HepG2 (cell line): ENCODE results near the gene TNKS1BP1. TPM values are rescaled to one million over a fixed set of nuclear protein-coding genes. Genes with fewer than 3 reads are reported as not detected.

Experiments
- ATAC-seq: fragments of 200-7000 bp; cut with Tn5 transposase; 3 replicates; pipeline ENCODE4 v1.9.1; 2020; ENCODE audit warnings: mild to moderate bottlenecking, moderate library complexity
- BruUV-seq: library from RNA; stranded (reverse); fragments of 400-500 nt; replicated peaks from 2 replicates; lab custom pipeline; 2021; lab: Mats Ljungman, UMichigan
- CTCF ChIA-PET: fragments of 300-600 bp; formaldehyde crosslinking; extraction: SDS; loops from one replicate; lab custom pipeline; 2021; ENCODE audit warnings: low total read pairs, inconsistent platforms, low intra/inter-chr PET ratio; lab: Yijun Ruan, JAX
- POLR2A ChIA-PET: fragments of 350-600 bp; sonication (Branson Sonifier 250); formaldehyde crosslinking; loops from one replicate; lab custom pipeline; 2020; ENCODE audit warnings: antibody characterized with exemption, inconsistent platforms; lab: Yijun Ruan, JAX
- DNase-seq: peaks from one replicate; pipeline ENCODE4 v3.0.0-alpha.2; 2015; ENCODE audit warnings: low spot score
- FAIRE-seq: peaks from 3 replicates; lab custom pipeline; 2011; peaks lifted over from hg19 to GRCh38; lab: Jason Lieb, UNC
- H2AFZ ChIP-seq: one replicate; pipeline ENCODE4 v1.6.1; 2011; ENCODE audit warnings: low read length, inconsistent platforms
- H3K27ac ChIP-seq: fragments of 300-600 bp; 3 replicates; pipeline ENCODE4 v1.8.0; 2011; ENCODE audit warnings: mixed run types, mild to moderate bottlenecking, mixed read lengths, low read length, inconsistent platforms; ENCODE audit not compliant: insufficient read depth; ENCODE audit errors: extremely low read length
- H3K27me3 ChIP-seq, 2 experiments: fragments of 200-600 bp in 1 of 2; 2 replicates in 1 of 2; 3 replicates in 1 of 2; pipeline versions ENCODE4 v1.6.0 to v1.8.0; 2011; ENCODE audit warnings: low read length in 2 of 2, mild to moderate bottlenecking in 2 of 2, moderate library complexity in 2 of 2, inconsistent platforms in 1 of 2; ENCODE audit not compliant: insufficient read depth in 2 of 2, control insufficient read depth in 1 of 2
- H3K36me3 ChIP-seq, 2 experiments: fragments of 200-600 bp in 1 of 2; replicated peaks in 1 of 2; 2 replicates in 1 of 2; 3 replicates in 1 of 2; pipeline versions ENCODE4 v1.5.1 to v1.8.0; 2011; ENCODE audit warnings: low read length in 2 of 2, inconsistent platforms in 1 of 2; ENCODE audit not compliant: insufficient read depth in 2 of 2, control insufficient read depth in 1 of 2
- H3K4me1 ChIP-seq: 2 replicates; pipeline ENCODE4 v1.5.1; 2012; ENCODE audit warnings: low read length, inconsistent platforms; ENCODE audit not compliant: insufficient read depth
- H3K4me2 ChIP-seq: 2 replicates; pipeline ENCODE4 v1.6.0; 2011; ENCODE audit warnings: low read depth, low read length, inconsistent platforms
- H3K4me3 ChIP-seq, 3 experiments: fragments of 200-600 bp in 1 of 3; sonication (generic), shearing (Covaris generic) in 1 of 3; replicated peaks in 1 of 3; 2 replicates each; pipeline ENCODE4 v1.5.1; 2011 to 2016; ENCODE audit warnings: low read length in 3 of 3, inconsistent platforms in 2 of 3, low read depth in 2 of 3, mild to moderate bottlenecking in 2 of 3, control low read depth in 1 of 3, mixed read lengths in 1 of 3; ENCODE audit not compliant: insufficient read depth in 1 of 3
- H3K79me2 ChIP-seq: one replicate; pipeline ENCODE4 v1.6.1; 2011; ENCODE audit warnings: low read length, inconsistent platforms; ENCODE audit not compliant: insufficient read depth
- H3K9ac ChIP-seq: 2 replicates; pipeline ENCODE4 v1.6.0; 2011; ENCODE audit warnings: mild to moderate bottlenecking, low read depth, low read length, inconsistent platforms; ENCODE audit not compliant: insufficient read depth
- H3K9me3 ChIP-seq: 2 replicates; pipeline ENCODE4 v1.5.1; 2012; ENCODE audit warnings: mild to moderate bottlenecking, low read length
- H4K20me1 ChIP-seq: 2 replicates; pipeline ENCODE4 v1.6.0; 2011; ENCODE audit warnings: inconsistent platforms, mild to moderate bottlenecking, low read length, moderate library complexity; ENCODE audit not compliant: insufficient read depth
- BRD4 ChIP-seq: sonication (generic); formaldehyde crosslinking; IDR thresholded peaks from 2 replicates; pipeline ENCODE4 v1.4.0; 2020; ENCODE audit warnings: missing genetic modification reagents
- HCFC1 ChIP-seq: fragments of 150-350 bp; IDR thresholded peaks from 2 replicates; pipeline ENCODE4 v1.6.1; 2014; ENCODE audit warnings: low read depth, low read length
- HDAC2 ChIP-seq: sonication (generic); formaldehyde crosslinking; IDR thresholded peaks from 2 replicates; pipeline ENCODE4 v1.4.0; 2020; ENCODE audit warnings: missing genetic modification reagents
- HNRNPLL ChIP-seq: fragments of 200-400 bp; formaldehyde crosslinking; IDR thresholded peaks from 2 replicates; pipeline ENCODE4 v1.6.1; 2017; ENCODE audit warnings: mild to moderate bottlenecking, low read depth, low read length; ENCODE audit not compliant: poor library complexity, severe bottlenecking
- HOXA9 ChIP-seq: sonication (generic); formaldehyde crosslinking; IDR thresholded peaks from 2 replicates; pipeline ENCODE4 v1.8.1; 2022; ENCODE audit warnings: missing genetic modification reagents, mild to moderate bottlenecking, moderate library complexity, borderline replicate concordance
- MIER3 ChIP-seq: IDR thresholded peaks from 2 replicates; pipeline ENCODE4 v1.6.1; 2016; ENCODE audit warnings: missing compliant biosample characterization, borderline replicate concordance
- POLR2AphosphoS2 ChIP-seq: IDR thresholded peaks from 2 replicates; pipeline ENCODE4 v1.6.1; 2011; ENCODE audit warnings: low read depth, low read length, improper control_type of control experiment
- SNAI1 ChIP-seq: sonication (generic); formaldehyde crosslinking; IDR thresholded peaks from 2 replicates; pipeline ENCODE4 v1.5.0; 2020; ENCODE audit warnings: mild to moderate bottlenecking, missing genetic modification reagents, borderline replicate concordance
- TBX2 ChIP-seq: sonication (generic); formaldehyde crosslinking; IDR thresholded peaks from 2 replicates; pipeline ENCODE4 v1.5.0; 2020; ENCODE audit warnings: missing genetic modification reagents, mild to moderate bottlenecking, borderline replicate concordance
- THAP7 ChIP-seq: sonication (generic); formaldehyde crosslinking; IDR thresholded peaks from 2 replicates; pipeline ENCODE4 v1.8.1; 2023; ENCODE audit warnings: mild to moderate bottlenecking, missing genetic modification reagents
- ZBTB3 ChIP-seq: sonication (generic); formaldehyde crosslinking; IDR thresholded peaks from 2 replicates; pipeline ENCODE4 v1.4.0; 2020; ENCODE audit warnings: low read depth, mild to moderate bottlenecking, moderate library complexity, missing genetic modification reagents, borderline replicate concordance
- ZBTB42 ChIP-seq: sonication (generic); formaldehyde crosslinking; IDR thresholded peaks from 2 replicates; pipeline ENCODE4 v1.5.0; 2020; ENCODE audit warnings: mild to moderate bottlenecking, missing genetic modification reagents
- ZNF281 ChIP-seq: sonication (generic); formaldehyde crosslinking; IDR thresholded peaks from 2 replicates; pipeline ENCODE4 v1.4.0; 2020; ENCODE audit warnings: missing genetic modification reagents, borderline replicate concordance
- WGBS: methylation state at CpG from one replicate; pipeline ENCODE4 v1.1.6; 2017; ENCODE audit warnings: low lambda C conversion rate; 5-methylcytosine and 5-hydroxymethylcytosine counted together
- in situ Hi-C: cut with HindIII; loops from 2 replicates; pipeline ENCODE4 v1.10.0; 2017; ENCODE audit warnings: low pct_unique_long_range_greater_than_20kb; ENCODE audit not compliant: extremely low pct_ligation_motif_present
- intact Hi-C: fragments of 100-400 bp; cut with micrococcal nuclease; formaldehyde crosslinking; loops from one replicate; pipeline ENCODE4 v1.10.0; 2022; ENCODE audit not compliant: unreplicated experiment
- polyA plus RNA-seq, 8 experiments: library from polyadenylated mRNA; depleted of rRNA in 3 of 8; stranded (reverse) in 7 of 8; unstranded in 1 of 8; fragments of >200 nt; fragmentation: Illumina TruSeq in 4 of 8; extraction: Trizol in 4 of 8; gene quantifications; 2 replicates each; pipeline versions ENCODE4 v1.2.1 to v1.2.3, GENCODE V29; 2011 to 2016; ENCODE audit warnings: low read depth in 4 of 8, missing spikeins in 1 of 8, mixed read lengths in 1 of 8; ENCODE audit not compliant: insufficient read depth in 1 of 8
- total RNA-seq, 5 experiments: library from RNA; depleted of rRNA; stranded (reverse); fragments of >200 nt; fragmentation: Illumina TruSeq; extraction: Trizol; gene quantifications; 2 replicates each; pipeline ENCODE4 v1.2.3, GENCODE V29; 2016; ENCODE audit warnings: low read depth in 1 of 5

The TNKS1BP1 gene
- total and polyA plus RNA-seq, 2 of the 13 experiments (the other 11 are each of a cell fraction or from before 2014, with no cell fraction given), result 13.7 to 15.0 TPM

- ATAC-seq (no peak), DNase-seq (no peak), FAIRE-seq (no peak)
- Histone ChIP-seq H2AFZ (no peak overlapping the region), H3K9me3 (no peaks in the 10 kb centered on the region), H3K27me3 (peaks cover 3 to 23% of the 10 kb centered on the region in 2 experiments), H3K9ac (no peak overlapping the region), H4K20me1 (no peaks in the 10 kb centered on the region), H3K4me1 (no peaks in the 10 kb centered on the region), H3K4me3 (no peak overlapping the region), H3K79me2 (no peaks in the 10 kb centered on the region), H3K36me3 (no peaks in the 10 kb centered on the region), H3K27ac (no peak overlapping the region), H3K4me2 (no peak overlapping the region)
- WGBS, result 20% methylated on average over 5 of the region's 5 CpGs
- ChIA-PET POLR2A (no interaction called here), CTCF (no interaction called here)
- in situ Hi-C loops (no loop called here), intact Hi-C loops (no loop called here)
- TF ChIP-seq HNRNPLL, result no peak
- TF ChIP-seq HDAC2 (CRISPR knock-in tag), result no peak
- TF ChIP-seq ZBTB42 (CRISPR knock-in tag), result no peak
- TF ChIP-seq THAP7 (CRISPR knock-in tag), result no peak
- TF ChIP-seq TBX2, result no peak
- TF ChIP-seq BRD4 (CRISPR knock-in tag), result no peak
- no peak for TF ChIP-seq ZNF281 (CRISPR knock-in tag)
- no peak for TF ChIP-seq ZBTB3
- TF ChIP-seq POLR2AphosphoS2, result no peak
- no peak for TF ChIP-seq HOXA9
- TF ChIP-seq HCFC1, result no peak
- TF ChIP-seq MIER3 (CRISPR knock-in tag), result no peak
- no peak for TF ChIP-seq SNAI1 (CRISPR knock-in tag)
- no TSS peak for BruUV-seq
Observed at GRCh38 chr11:57368845-57369232, 44.1 kb upstream of the TNKS1BP1 start.
